ENCODE data around the gene SLC9A5.

SLC9A5 gene

DNA sequence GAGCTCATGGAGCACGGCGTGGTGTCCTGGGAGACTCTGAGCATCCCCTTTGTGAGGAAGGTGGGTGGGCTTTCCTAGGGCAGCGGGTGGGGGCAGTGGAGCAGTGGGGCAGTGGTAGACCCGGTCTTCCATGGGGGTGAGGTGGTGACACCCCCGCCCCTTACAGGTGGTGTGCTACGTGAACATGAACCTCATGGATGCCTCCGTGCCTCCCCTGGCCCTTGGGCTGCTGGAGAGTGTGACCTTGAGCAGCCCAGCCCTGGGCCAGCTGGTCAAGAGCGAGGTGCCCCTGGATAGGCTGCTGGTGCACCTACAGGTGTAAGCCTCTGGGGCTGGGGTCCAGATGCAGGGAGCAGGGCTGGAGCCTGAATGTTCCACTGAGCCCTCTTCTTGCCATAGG is 48.3 kb upstream of the SLC9A5 start:
- H3K27me3 ChIP-seq (ENCODE audit: insufficient read depth, poor library complexity, severe bottlenecking), result no peaks in the 10 kb centered on the region
- TF ChIP-seq, protein P1, sequence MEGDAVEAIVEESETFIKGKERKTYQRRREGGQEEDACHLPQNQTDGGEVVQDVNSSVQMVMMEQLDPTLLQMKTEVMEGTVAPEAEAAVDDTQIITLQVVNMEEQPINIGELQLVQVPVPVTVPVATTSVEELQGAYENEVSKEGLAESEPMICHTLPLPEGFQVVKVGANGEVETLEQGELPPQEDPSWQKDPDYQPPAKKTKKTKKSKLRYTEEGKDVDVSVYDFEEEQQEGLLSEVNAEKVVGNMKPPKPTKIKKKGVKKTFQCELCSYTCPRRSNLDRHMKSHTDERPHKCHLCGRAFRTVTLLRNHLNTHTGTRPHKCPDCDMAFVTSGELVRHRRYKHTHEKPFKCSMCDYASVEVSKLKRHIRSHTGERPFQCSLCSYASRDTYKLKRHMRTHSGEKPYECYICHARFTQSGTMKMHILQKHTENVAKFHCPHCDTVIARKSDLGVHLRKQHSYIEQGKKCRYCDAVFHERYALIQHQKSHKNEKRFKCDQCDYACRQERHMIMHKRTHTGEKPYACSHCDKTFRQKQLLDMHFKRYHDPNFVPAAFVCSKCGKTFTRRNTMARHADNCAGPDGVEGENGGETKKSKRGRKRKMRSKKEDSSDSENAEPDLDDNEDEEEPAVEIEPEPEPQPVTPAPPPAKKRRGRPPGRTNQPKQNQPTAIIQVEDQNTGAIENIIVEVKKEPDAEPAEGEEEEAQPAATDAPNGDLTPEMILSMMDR (IDR thresholded peaks at IDR 0.05; ENCODE audit: insufficient read depth, low read length), result no peak
- TF ChIP-seq REST (IDR thresholded peaks at IDR 0.05; ENCODE audit: insufficient replicate concordance, low read depth) (no peak), SPI1 (IDR thresholded peaks at IDR 0.05; ENCODE audit: borderline replicate concordance, low read depth) (no peak), POLR2AphosphoS5 (IDR thresholded peaks at IDR 0.05; ENCODE audit: low read depth) (no peak), GABPA (IDR thresholded peaks at IDR 0.05; ENCODE audit: low read depth) (no peak)
- DNase-seq (ENCODE audit: low read depth in 1 of 2, low spot score in 1 of 2), result no peak
- no peak overlapping the region for H3K4me3 ChIP-seq (replicated peaks; ENCODE audit: insufficient read depth, low read length)
- H3K27ac ChIP-seq (replicated peaks), result no peak overlapping the region

DNA sequence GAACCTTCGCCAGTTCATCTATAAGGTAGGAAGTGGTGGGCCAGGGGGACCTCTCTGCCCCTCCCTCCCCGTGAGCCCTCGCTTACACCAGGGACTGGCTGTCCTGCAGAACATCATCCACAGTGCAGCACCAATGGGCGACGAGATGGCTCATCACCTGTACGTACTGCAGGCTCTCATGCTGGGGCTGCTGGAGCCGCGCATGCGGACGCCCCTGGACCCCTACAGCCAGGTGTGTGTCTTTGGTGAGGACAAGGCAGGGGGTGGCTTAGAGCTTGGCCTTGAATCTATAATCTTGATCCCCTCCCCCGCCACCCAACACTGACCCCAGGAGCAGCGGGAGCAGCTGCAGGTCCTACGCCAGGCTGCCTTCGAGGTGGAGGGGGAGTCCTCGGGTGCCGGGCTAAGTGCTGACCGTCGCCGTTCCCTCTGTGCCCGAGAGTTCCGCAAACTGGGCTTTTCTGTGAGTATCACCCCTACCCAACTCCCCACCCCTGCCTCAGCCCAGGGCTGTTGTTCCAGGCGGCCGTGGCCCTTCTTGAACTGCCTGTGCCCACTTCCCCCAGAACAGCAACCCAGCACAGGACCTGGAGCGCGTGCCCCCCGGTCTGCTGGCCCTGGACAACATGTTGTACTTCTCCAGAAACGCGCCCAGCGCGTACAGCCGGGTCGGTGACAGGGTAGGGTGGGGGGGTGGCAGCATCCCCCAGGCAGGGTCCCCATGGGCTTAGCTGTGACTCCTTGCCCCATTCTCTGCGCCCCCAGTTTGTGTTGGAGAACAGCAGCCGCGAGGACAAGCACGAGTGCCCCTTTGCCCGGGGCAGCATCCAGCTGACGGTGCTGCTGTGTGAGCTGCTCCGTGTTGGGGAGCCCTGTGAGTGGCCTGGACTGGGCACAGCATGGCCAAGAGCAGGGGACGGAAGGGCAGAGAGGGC is 47.1 kb upstream of the SLC9A5 start:
- no peak for DNase-seq (ENCODE audit: low read depth in 1 of 2, low spot score in 1 of 2)
- H3K27me3 ChIP-seq (ENCODE audit: insufficient read depth, poor library complexity, severe bottlenecking), result no peaks in the 10 kb centered on the region
- H3K4me3 ChIP-seq (replicated peaks; ENCODE audit: insufficient read depth, low read length), result no peak overlapping the region
- TF ChIP-seq GABPA (IDR thresholded peaks at IDR 0.05; ENCODE audit: low read depth), result no peak
- no peak for TF ChIP-seq POLR2AphosphoS5 (IDR thresholded peaks at IDR 0.05; ENCODE audit: low read depth)
- no peak for TF ChIP-seq SPI1 (IDR thresholded peaks at IDR 0.05; ENCODE audit: borderline replicate concordance, low read depth)
- TF ChIP-seq, protein P1 (IDR thresholded peaks at IDR 0.05; ENCODE audit: insufficient read depth, low read length), result no peak
- TF ChIP-seq REST (IDR thresholded peaks at IDR 0.05; ENCODE audit: insufficient replicate concordance, low read depth), result no peak
- H3K27ac ChIP-seq (replicated peaks), result no peak overlapping the region

GRCh38 chr16:67202426-67202825 is 46.4 kb upstream of the SLC9A5 start:
- Histone ChIP-seq H3K27me3 (ENCODE audit: insufficient read depth, poor library complexity, severe bottlenecking) (no peaks in the 10 kb centered on the region), H3K27ac (replicated peaks) (no peak overlapping the region), H3K4me3 (replicated peaks; ENCODE audit: insufficient read depth, low read length) (no peak overlapping the region)
- TF ChIP-seq GABPA (IDR thresholded peaks at IDR 0.05; ENCODE audit: low read depth) (no peak), SPI1 (IDR thresholded peaks at IDR 0.05; ENCODE audit: borderline replicate concordance, low read depth) (no peak), POLR2AphosphoS5 (IDR thresholded peaks at IDR 0.05; ENCODE audit: low read depth) (no peak), REST (IDR thresholded peaks at IDR 0.05; ENCODE audit: insufficient replicate concordance, low read depth) (no peak)
- TF ChIP-seq, protein P1 (IDR thresholded peaks at IDR 0.05; ENCODE audit: insufficient read depth, low read length), result no peak
- DNase-seq (ENCODE audit: low read depth in 1 of 2, low spot score in 1 of 2), result no peak

Data from HL-60 (cell line).